Type B pancreatic cell (in vitro differentiated cells): ENCODE measurements around the gene PLXNA2. TPM values are rescaled to one million over a fixed set of nuclear protein-coding genes. Genes with fewer than 3 reads are reported as not detected.

Experiments
- DNase-seq: peaks from one replicate; pipeline ENCODE4 v3.0.0; 2021; ENCODE audit warnings: mixed read lengths; ENCODE audit not compliant: unreplicated experiment; ENCODE audit errors: extremely low spot score
- H3K27ac Mint-ChIP-seq: 2 replicates; pipeline ENCODE4 v1.8.0; 2021; ENCODE audit warnings: mild to moderate bottlenecking, mixed read lengths
- H3K27me3 Mint-ChIP-seq: 2 replicates; pipeline ENCODE4 v1.8.0; 2021; ENCODE audit warnings: mixed read lengths
- H3K36me3 Mint-ChIP-seq: 2 replicates; pipeline ENCODE4 v1.8.0; 2021; ENCODE audit warnings: mixed read lengths
- H3K4me1 Mint-ChIP-seq: one replicate; pipeline ENCODE4 v1.8.0; 2021; ENCODE audit warnings: mixed read lengths; ENCODE audit not compliant: unreplicated experiment
- H3K4me3 Mint-ChIP-seq: 2 replicates; pipeline ENCODE4 v1.8.0; 2021; ENCODE audit warnings: mild to moderate bottlenecking, mixed read lengths
- H3K9me3 Mint-ChIP-seq: 2 replicates; pipeline ENCODE4 v1.8.0; 2021; ENCODE audit warnings: mixed read lengths
- total RNA-seq: library from RNA; stranded (reverse); gene quantifications from 2 replicates; pipeline ENCODE4 v1.2.1, GENCODE V29; 2021; ENCODE audit warnings: low replicate concordance
- TF ChIP-seq, protein P1 (sequence below): fragments of 200-600 bp; sonication (generic); conservative IDR thresholded peaks from 2 replicates; pipeline ENCODE4 v1.5.0; 2021; ENCODE audit warnings: antibody characterized with exemption, mild to moderate bottlenecking

The PLXNA2 gene
- total RNA-seq, 1 donor from 2014 or later, result 80.1 TPM

DNA sequence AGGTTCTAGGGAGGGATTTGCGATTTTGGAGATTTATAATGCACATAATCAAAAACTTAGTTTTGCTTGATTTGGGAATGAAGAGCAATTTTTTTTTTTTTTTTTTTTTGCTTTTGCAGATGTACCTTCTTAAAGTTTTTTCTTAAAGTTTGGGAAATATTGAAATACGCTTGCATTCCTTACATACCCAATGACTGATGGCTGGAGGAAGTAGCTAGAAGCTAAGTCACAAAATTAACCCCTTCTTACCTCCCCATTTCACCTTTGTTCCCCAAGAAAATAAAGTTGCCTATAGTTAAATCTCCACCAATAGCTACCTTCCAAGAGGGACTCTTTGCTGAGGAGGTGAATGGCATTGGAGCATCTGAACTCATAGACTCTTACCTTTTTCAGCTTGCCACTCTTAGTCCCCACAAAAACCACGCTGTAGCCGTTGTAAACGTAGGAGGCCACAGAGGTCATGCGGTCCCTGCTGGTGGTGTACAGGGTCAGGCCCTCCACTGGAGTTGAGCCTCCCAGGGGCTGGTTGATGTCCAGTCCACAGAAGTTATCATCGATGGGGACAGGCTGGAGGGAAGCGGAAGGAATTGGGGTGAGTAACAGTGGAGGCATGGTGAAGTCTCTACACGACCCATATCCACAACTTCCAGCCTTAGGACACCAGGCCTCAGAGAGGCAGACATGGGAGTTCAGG lies 34.1 kb downstream of the PLXNA2 start:
- Mint-ChIP-seq H3K9me3 (no peaks in the 10 kb centered on the region), H3K4me1 (peaks cover 34% of the 10 kb centered on the region), H3K36me3 (peaks cover 51% of the 10 kb centered on the region), H3K27ac (no peak overlapping the region), H3K4me3 (no peak overlapping the region), H3K27me3 (no peaks in the 10 kb centered on the region)
- DNase-seq, result no peak
- TF ChIP-seq, protein P1, sequence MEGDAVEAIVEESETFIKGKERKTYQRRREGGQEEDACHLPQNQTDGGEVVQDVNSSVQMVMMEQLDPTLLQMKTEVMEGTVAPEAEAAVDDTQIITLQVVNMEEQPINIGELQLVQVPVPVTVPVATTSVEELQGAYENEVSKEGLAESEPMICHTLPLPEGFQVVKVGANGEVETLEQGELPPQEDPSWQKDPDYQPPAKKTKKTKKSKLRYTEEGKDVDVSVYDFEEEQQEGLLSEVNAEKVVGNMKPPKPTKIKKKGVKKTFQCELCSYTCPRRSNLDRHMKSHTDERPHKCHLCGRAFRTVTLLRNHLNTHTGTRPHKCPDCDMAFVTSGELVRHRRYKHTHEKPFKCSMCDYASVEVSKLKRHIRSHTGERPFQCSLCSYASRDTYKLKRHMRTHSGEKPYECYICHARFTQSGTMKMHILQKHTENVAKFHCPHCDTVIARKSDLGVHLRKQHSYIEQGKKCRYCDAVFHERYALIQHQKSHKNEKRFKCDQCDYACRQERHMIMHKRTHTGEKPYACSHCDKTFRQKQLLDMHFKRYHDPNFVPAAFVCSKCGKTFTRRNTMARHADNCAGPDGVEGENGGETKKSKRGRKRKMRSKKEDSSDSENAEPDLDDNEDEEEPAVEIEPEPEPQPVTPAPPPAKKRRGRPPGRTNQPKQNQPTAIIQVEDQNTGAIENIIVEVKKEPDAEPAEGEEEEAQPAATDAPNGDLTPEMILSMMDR, result no peak

GRCh38 chr1:208209286-208209685 lies 34.9 kb downstream of the PLXNA2 start:
- no peaks in the 10 kb centered on the region for H3K27me3 Mint-ChIP-seq
- DNase-seq, result no peak
- H3K9me3 Mint-ChIP-seq, result no peaks in the 10 kb centered on the region
- peaks cover 28% of the 10 kb centered on the region for H3K4me1 Mint-ChIP-seq
- peaks cover 44% of the 10 kb centered on the region for H3K36me3 Mint-ChIP-seq
- TF ChIP-seq, protein P1, result no peak
- H3K27ac Mint-ChIP-seq, result no peak overlapping the region
- no peak overlapping the region for H3K4me3 Mint-ChIP-seq

GRCh38 chr1:208208132-208208487 lies 36.1 kb downstream of the PLXNA2 start:
- DNase-seq, result no peak
- peak overlapping the region; percentile 59 for H3K27ac Mint-ChIP-seq
- no peaks in the 10 kb centered on the region for H3K9me3 Mint-ChIP-seq
- no peak overlapping the region for H3K4me3 Mint-ChIP-seq
- no peaks in the 10 kb centered on the region for H3K27me3 Mint-ChIP-seq
- TF ChIP-seq, protein P1, result no peak
- peaks cover 41% of the 10 kb centered on the region for H3K36me3 Mint-ChIP-seq
- H3K4me1 Mint-ChIP-seq, result peaks cover 24% of the 10 kb centered on the region

- TF ChIP-seq, protein P1, result no peak
- peaks cover 45% of the 10 kb centered on the region for H3K36me3 Mint-ChIP-seq
- no peaks in the 10 kb centered on the region for H3K27me3 Mint-ChIP-seq
- no peaks in the 10 kb centered on the region for H3K9me3 Mint-ChIP-seq
- peak overlapping the region; percentile 59 for H3K27ac Mint-ChIP-seq
- DNase-seq, result no peak
- H3K4me1 Mint-ChIP-seq, result peaks cover 28% of the 10 kb centered on the region
- no peak overlapping the region for H3K4me3 Mint-ChIP-seq
These were observed 36.6 kb downstream of the PLXNA2 start for GRCh38 chr1:208207388-208208131.

DNA sequence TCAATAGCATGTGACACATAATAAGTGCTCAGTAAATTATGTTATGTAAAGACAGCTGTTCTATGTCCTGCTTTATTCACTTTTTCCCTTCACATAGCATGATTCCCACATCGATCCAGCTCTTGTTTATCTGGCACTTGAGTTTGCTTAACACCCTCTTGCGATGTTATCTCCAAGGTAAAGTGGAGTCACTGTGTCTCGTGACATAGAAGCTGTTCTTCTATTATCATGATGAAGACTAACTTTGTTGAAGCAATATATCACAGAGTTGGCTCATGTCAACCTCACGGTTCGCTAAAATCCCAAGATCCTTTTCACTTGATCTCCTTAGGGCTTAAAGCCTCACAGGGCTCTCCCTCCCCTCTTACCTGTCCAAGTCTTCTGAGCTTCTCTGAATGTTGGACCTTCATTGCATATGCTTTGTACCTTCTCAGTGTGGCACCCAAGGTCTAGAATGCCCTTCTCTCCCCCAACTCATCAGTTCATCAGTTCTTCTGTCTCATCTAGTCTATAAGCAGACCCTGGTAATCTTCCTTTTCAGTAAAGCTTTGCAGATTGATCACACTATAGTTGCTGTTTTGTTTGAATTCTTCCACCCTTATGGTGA lies 38.0 kb downstream of the PLXNA2 start:
- Mint-ChIP-seq H3K9me3 (no peaks in the 10 kb centered on the region), H3K36me3 (peaks cover 45% of the 10 kb centered on the region), H3K27ac (no peak overlapping the region), H3K4me1 (peaks cover 31% of the 10 kb centered on the region), H3K27me3 (no peaks in the 10 kb centered on the region), H3K4me3 (no peak overlapping the region)
- no peak for DNase-seq
- TF ChIP-seq, protein P1, result no peak
